ENCODE data around the gene TLDC2.
"Not testable (repeated sequence)": the region's sequence is repeated elsewhere in the genome, so short reads cannot be mapped to it uniquely, and the experiment has no call there.

The TLDC2 gene

DNA sequence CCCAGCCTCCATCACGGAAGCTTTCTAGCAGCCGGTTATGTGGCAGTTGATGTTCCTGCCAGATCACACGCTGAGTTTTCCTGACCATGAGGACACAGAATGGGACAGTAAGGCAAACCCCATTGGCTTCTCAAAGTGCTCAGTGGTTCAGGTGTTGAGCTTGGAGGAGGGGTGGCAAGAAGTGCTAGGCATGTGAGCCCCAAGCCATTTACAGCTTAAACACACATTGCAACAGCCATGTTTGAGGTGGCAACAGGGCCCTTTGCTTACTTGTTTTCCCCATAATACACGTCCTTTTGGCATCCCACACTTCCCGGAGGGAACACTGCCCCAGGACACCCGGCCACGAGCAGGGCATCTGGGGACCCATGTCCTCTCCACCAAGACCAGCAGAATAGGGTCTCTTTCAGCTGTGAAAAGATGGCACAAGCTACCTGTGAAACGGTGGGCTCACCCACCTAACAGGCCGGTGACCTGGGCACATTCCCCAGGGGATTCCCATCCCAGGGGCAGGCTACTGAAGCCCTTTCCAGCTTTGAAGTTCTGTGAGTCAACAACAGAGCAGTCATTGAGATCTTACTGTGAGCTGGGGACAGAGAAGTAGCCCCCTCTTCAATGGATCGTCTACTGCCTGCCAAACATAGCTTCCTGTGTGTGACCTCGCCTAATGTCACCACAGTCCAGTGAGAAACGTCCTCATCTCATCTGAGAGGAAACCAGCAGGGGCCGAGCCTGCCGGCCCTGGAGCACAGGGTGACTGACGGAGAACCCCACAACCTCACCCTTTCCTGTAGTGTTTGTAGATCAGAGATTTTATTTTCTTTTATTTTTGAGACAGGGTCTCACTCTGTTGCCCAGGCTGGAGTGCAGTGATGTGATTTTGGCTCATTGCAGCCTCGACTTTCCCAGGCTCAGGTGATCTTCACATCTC, 4.0 kb upstream of the TLDC2 start:
- no peak for DNase-seq

DNA sequence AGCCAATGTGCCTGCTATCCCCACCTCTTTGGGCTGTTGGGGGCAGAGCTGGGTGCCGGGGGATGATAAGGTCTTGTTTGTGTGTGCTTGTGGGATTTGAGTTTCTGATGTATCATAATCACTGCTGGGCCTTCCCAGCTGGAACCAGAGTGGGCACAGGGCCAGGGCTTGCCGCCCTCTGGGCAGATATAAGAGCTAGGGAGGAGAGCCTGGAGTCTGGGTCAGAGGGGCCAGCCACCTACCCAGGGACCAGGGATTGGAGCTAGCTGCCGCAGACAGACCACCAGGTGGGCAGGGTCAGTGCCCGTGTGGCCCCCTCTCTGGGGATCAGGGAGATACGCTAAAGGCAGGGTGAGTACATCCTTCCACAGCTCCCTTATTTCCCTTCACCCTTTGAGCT, 3.1 kb upstream of the TLDC2 start:
- DNase-seq: no peak

DNA sequence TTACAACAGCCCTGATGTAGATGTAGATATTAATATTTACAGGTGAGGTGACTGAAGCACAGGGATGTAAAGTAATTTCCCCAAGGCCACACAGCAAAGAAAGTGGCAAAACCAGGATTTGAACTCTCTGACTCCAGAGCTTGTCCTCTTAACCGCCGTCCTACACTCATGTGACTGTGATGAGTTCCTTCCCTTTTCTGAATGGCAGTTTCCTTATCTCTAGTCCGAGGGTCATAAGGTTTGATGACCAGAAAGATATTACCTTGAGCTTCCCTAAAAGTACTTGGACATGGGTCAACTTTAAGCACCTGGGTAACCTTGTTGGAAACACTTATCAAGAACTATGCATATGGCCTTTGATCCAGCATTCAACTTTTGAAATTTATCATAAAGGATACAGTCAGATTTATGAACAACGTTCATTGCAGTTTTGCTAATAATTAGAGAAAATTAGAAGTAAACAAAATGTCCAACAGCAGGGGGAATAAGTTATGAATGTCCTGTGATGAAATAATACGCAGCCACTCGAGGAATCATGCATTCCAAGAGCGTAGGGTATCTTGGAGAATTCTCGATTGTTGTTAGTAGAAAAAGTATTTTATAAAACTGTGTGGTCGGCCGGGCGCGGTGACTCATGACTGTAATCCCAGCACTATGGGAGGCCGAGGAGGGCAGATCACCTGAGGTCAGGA, 2.3 kb upstream of the TLDC2 start:
- DNase-seq: no peak

DNA sequence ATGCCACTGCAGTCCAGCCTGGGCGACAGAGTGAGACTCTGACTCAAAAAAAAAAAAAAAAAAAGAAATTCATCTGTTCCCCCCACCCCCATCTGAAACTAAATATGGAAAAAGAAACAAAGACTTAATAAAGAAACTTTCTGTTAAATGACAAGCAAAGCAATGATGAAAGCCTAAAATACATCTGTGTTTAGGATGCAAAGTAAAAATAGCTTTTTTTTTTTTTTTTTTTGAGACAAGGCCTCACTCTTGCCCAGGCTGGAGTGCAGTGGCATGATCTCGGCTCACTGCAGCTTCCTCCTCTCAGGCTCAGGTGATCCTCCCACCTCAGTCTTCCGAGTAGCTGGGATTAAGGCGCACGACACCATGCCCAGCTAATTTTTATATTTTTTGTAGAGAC, 845 bp upstream of the TLDC2 start:
- DNase-seq: not testable (repeated sequence)

DNA sequence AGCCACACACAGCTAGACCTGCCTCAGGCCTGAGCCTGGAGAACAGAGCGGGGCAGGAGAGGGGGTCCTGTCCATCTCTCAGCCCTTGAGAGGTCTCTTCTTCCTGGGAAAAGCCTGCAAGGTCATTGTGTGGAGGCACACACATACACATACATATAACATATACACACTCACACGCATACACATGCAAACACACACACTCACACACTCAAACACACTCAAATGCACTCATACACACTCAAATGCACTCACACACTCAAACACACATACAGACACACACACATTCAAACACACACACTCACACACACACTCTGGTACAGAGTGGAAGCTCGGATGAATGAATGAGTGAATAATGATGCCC, 515 bp downstream of the TLDC2 start:
- DNase-seq: no peak

DNA sequence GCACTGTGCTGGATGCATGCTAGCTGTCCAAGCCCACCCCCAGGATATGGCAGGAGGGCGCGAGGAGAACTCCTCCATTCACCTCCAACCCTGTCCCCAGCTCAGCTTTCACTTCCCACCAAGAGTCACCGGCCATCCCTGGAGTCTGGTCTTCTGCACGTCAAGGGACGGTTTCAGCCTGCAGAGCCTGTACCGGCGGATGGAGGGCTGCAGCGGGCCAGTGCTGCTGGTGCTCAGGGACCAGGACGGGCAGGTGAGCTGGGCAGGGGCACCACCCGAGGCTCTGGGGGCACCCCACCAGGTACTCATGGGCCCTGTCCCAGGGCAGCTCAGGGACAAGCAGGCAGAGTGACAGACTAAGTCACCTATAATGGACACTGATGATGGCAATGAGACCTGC, 3.0 kb downstream of the TLDC2 start:
- DNase-seq: no peak

DNA sequence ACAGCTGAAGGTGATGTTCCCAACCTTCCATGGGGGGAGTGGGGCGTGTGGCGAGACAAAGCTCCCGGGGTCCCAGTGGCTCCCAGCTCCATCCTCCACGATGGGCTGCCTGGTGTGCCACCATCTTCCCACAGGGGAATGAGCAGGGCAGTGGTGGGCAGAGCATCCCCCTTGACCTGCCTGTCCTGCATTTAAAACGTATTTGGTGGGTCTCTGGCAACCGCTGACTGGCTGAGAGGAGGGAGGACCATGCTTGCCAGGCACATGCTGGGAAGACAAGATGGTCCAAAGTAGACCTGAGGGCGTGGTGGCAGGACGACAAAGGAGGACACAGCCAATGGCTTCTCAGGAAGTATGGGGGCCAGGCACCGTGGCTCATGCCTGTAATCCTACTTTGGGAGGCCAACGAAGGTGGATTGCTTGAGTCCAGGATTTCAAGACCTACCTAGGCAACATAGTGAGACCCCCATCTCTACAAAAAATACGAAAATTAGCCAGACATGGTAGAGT, 4.9 kb downstream of the TLDC2 start:
- DNase-seq: no peak

DNA sequence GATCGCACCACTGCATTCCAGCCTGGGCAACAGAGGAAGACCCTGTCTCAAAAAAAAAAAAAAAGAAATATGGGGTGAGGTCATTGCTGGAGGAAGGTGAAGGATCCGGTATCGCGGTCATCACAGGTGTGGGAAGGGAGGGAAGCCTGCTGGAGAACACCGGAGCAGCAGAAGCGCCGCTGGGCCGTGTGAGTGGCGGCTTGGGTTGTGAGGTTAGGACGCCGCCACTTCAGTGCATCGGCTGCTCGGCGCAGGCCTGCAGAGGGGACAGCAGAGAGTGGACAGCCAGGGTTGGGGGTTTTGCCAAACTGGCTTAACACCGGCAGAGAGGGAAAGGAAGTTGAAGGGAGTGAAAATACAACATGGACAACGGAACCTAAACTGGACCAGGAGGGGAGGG, 5.4 kb downstream of the TLDC2 start:
- DNase-seq: no peak

DNA sequence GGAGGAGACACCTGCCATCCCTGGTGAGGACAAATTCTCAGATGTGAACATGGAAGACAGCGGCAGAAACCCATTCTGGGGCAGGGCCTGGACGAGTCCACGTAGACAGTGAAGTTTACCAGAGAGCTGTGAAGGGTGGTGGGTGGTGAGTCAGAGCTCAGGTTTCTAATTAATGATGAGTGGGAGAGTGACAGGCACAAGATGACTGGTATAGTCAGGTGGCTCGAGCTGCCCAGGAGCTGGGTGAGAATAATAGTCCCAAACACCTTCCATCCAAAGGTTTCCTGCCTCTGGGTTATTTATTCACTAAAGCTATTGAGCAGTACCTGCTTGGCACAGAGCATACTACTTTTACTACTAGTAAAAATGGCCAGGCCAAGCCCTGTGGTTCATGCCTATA, 6.0 kb downstream of the TLDC2 start:
- DNase-seq: no peak

DNA sequence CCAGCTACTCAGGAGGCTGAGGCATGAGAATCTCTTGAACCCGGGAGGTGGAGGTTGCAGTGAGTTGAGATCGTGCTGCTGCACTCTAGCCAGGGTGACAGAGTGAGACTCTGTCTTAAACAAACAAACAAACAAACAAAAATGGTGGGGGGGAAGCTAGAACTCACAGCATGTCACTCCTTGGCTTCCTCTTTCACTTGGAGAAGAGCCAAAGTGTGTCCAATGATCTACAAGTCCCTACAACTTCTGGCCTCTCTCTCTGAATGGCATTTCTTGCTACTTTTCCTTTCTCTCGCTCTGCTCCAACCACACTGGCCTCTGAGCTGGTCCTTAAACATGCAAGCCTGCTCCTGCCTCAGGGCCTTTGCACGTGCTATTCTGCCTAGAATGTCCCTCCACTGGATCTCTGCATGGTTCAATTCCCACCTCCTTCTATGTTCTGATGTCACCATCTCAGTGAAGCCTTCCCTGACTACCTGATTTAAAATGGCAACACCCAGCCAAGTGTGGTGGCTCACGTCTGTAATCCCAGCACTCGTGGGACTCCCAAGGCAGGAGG, 8.1 kb downstream of the TLDC2 start:
- no peak for DNase-seq

DNA sequence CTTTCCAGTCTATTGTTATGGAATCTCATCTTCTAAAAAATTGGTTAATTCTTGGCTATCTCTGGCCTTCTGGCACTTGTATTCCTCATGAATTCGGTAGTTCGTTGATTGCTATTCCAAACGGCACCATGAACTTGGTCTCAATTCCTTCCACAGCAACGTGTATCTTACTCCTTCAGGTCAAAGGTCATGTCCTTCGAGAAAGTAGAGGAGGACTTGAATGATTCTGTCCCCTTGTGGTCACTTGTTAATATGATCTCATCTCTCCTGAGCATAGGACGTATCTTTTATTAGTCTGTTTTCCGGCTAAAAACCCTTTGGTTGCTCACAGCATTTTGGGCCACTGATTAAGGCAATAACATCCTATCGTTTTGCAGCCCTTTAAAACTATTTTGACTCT, 9.4 kb downstream of the TLDC2 start:
- no peak for DNase-seq

DNA sequence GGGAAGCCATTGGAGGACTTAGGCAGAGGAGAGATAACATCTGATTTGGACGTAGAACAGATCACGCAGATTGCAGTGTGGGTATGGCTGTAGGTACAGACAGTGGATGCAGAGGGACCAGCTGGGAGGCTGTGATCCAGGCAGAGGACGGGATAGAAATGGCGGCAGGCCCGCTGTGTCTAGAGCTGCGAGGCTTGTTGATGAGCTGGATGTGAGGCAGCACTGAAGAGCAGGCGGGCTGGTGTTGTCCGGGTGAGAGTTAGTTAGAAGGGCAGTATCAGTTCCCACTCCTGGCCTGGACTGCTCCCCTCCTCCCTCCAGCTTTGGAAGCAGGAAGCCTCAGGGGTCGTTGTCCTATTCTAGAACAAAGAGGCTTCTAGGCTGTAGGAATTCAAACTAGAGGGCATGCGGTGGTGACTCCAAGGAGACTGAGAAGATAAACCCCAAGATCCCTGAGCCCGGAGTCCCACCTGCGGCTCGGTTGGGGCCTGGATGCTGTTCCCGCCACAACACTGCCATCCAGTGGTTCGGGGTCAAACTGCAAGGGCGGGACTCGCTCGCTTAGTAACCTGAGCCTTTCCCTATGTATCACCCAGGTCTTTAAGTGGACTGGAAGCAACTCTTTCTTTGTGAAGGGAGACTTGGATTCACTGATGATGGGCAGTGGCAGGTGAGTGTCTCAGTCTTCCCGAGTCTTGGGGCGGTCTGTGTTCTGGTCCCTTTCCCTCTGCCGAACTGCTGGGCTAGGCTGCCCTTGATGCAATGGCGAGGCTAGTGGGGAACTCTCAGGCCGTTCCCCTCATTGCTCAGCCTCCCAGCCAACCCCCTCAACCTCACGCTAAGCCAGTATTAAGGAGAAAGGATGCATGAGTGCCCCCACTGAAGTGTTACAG, 11.2 kb downstream of the TLDC2 start:
- peak; percentile 79 for DNase-seq

DNA sequence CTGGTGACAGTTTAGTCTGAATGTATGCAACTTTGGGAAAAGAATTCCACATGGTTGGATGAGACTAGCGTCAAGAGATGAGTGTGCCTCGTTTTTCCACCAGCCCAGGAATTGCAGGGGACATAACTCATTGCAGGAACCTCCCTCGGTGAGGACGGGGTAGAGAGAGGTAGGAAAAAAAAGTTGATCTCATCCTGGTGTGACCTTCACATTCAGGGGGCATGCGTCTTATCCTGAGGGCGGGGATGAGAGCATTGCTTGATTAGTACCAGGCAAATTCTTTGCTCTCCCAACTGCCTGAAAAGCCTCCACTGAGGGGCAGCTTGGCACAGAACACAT, 11.8 kb downstream of the TLDC2 start:
- no peak for DNase-seq

DNA sequence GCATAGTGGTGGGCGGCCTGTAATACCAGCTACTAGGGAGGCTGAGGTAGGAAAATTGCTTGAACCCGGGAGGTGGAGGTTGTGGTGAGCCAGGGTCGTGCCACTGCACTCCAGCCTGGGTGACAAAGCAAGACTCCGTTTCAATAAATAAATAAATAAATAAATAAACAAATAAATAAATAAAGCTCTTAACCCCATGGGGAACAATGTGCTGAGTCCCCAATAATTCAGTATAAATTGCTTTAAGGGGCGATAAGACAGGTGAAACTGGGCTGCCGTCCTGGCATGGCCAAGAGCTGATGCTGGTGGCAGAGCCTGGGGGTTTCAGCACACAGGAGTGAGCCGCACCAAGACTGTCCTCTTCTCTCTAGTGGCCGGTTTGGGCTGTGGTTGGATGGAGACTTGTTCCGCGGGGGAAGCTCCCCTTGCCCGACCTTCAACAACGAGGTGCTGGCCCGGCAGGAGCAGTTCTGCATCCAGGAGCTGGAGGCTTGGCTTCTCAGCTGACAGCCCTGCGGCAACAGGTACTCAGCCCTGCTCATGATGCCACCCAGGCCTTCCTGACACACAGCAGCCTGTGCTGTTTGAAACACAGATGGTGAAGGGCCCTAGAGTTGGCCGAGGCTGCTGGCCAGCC, 13.1 kb downstream of the TLDC2 start:
- no peak for DNase-seq

DNA sequence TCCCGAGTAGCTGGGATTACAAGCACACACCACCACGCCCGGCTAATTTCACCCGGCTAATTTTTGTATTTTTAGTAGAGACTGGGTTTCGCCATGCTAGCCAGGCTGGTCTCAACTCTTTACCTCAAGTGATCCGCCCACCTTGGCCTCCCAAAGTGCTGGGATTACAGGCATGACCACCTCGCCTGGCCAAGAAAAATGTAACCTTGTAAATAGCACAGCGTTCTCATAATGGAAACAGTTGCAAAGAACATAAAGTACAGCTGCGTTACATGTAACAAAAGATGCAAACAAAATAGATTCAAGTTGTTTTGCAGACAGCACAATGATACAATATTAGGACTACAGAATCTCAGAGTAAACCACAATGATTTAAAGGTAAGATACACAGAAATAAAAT, 14.6 kb downstream of the TLDC2 start:
- no peak for DNase-seq

DNA sequence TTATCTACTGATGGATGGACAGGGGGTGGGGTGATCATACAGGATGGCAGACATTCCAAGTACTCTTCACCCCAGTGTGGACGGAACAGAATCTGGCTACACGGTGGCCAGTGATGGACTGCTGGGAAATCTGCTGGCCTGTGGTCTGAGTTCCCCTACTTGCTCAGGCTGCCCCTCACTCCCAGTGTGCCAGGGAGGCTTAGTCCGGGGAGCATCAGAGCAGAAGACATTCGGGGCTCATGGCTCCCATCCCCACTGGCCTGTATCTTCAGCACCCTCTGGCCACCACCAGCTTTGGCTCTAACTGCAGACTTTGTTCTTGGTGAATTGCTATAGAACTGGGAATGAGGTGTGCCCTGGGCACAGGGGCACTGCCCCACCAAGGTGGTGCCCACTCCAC, 15.3 kb downstream of the TLDC2 start:
- DNase-seq: no peak

DNA sequence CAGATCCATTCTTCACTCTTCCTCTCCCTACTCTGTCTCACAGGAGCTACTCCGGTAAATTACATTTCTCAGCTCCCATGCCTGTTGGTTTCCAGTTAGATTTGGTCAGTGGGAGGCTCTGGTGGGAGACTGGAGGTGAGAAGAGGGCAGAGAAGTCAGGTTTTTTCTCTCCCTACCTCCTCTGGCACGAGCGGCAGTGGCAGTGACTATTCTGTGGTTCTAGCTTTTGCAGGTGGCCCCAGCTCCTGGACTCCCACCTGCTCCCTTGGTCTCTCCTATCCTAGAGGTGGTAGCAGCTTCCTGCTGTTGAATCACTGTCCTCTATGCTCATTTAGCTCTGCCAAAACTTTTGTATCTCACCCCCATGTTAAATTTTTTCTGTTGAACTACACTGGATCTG, 17.9 kb downstream of the TLDC2 start:
- DNase-seq: no peak

DNA sequence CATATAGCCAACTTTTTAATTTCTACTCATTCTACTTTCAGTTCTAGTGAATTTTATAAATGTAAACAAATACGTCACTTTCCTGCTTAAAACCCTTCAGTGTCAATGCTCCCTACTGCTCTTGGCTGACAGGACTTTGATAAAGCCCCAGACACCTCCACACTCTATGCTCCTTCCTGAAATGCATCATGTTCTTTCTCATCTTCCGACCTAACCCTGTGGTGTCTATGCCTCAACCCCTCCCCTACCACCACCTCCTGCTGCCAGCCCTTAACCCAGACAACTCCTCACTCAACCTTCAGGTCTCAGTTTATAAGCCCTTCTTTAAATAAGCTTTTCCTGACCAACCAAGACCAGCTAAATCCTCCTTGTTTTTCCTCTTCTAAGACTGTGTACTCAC, 19.1 kb downstream of the TLDC2 start:
- DNase-seq: no peak

DNA sequence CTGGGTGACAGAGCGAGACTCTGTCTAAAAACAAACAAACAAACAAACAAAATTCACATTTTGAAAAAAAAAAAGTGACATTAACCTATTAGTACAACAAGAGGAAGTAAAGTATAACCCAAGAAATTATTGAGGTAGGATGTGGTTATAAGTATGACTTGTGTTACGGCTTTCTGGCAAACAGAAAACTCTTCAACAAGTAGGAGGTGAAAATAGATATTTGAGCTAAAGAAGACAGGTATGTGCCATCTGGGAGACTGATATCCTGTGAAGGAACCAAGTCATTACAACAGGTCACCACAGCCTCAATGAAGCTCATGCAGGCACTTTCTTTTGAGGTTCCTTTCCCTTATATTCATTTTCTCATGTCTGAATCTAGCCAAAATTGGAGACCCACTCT, 28.8 kb downstream of the TLDC2 start:
- no peak for DNase-seq

DNA sequence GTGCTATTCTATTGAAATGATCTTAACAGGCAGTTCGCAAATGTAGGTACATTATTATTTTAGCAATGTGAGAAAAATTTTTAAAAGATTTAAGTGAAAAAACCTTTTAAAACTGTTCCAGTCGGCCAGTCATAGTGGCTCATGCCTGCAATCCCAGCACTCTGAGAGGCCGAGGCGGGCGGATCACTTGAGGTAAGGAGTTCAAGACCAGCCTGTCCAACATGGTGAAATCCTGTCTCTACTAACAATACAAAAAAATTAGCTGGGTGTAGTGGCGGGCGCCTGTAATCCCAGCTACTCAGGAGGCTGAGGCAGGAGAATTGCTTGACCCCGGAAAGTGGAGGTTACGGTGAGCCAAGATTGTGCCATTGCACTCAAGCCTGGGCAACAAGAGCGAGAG, 29.6 kb downstream of the TLDC2 start:
- not testable (repeated sequence) for DNase-seq

DNA sequence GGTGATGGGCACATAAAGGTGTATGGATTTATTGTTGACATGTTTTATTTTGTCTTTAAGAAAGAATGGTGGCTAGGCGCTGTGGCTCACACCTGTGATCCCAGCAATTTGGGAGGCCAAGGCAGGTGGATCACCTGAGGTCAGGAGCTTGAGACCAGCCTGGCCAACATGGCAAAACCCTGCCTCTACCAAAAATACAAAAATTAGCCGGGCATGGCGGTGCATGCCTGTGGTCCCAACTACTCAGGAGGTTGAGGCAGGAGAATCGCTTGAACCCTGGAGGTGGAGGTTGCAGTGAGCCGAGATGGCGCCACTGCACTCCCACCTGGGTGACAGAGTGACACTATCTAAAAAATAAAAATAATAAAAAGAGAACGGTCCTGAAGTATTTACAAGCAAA, 30.1 kb downstream of the TLDC2 start:
- not testable (repeated sequence) for DNase-seq

DNA sequence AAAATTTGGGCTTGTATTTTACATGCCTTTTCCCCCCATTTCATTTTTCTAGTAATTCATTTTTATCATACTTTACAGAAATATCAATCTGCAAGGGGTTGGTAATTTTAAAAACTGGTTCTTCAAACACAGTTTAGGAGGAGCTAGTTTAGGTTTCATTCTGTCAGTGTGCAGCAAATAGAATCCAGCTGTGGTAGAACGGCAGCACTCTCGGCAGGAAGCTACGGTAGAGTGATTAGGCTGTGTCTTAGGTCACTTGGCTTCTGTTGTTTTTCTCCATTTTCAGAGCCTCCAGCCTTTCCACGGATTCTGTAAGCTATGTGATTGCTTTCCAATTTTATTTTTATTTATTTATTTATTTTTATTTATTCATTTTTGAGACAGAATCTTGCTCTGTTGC, 32.7 kb downstream of the TLDC2 start:
- no peak for DNase-seq

DNA sequence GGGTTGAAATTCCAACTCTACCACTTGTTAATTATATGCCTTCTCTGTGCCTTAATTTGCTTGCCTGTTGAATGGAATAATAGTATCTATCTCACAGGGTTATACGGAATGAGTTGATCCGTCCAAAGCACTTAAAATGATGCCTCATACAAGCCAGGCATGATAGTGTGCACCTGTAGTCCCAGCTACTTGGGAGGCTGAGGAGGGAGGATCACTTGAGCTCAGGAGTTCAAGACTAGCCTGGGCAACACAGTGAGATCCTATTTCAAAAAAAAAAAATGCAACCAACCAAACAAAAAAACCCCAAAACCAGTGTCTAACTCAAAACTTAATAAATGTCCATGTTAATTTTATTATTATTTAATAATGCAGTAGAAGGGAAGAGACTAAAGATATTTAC, 40.3 kb downstream of the TLDC2 start:
- no peak for DNase-seq

Measured in Kasumi-1 (cell line).